ENCODE measurements around the gene CA5A. TPM values are rescaled to one million over a fixed set of nuclear protein-coding genes. Genes with fewer than 3 reads are reported as not detected.

The CA5A gene
- total and polyA plus RNA-seq, 2 of the 4 experiments (the other 2 are of a cell fraction) = not detected

DNA sequence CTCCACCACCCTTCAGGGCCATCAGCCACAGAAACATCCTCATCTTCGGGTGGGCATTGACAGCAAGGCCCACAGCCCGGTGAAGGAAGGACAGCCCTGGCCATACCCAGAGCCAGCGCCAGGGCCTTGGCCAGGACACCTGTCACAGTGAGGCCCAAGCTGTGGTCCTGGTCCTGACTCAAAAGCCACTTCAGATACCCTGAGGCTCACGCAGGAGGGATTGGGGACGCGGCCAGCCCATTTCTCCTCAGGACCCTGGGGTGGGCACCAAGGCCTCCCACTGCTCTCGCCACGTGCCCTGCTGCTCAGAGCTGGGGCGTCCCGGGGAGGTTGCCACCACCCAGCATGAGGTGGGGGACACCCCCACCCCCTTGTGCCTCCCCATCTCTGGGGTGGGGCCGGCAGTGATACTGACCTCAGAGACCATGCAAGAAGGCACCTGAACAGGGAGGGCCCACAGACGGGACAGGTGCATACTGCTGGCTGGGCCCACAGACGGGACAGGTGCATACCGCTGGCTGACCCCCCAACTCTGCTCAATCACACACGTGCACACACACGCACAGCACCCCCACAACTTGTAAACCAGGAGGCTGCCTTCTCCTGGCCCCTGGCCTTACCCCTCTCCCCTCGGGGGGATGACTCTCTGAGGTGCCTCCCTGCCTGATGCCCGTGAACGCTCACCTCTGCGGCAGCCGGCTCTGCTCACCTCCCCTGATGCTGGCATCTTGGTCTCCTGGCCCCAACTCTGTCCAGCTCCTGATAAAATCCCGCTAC, 81.2 kb downstream of the CA5A start:
- Histone ChIP-seq H3K23ac (ENCODE audit: low read depth, low read length) (no peak overlapping the region), H4K20me1 (ENCODE audit: insufficient read depth, low read length) (peaks cover 68% of the 10 kb centered on the region), H3K4me1 (ENCODE audit: control insufficient read depth, insufficient read depth, low read length) (peaks cover 22% of the 10 kb centered on the region), H3K4ac (ENCODE audit: low read depth, low read length) (peak overlapping the region; percentile 46), H3K9me1 (ENCODE audit: insufficient read depth, low read length) (peaks cover 13% of the 10 kb centered on the region), H4K8ac (ENCODE audit: low read depth in 2 of 2, low read length in 2 of 2) (no peak overlapping the region), H3K56ac (ENCODE audit: extremely low read depth, insufficient read depth, low read length) (no peak overlapping the region), H3K9ac (ENCODE audit: low read depth, low read length) (no peak overlapping the region), H2BK15ac (ENCODE audit: low read depth, low read length) (no peak overlapping the region), H3K4me3 (ENCODE audit: insufficient read depth, low read depth, low read length) (no peak overlapping the region), H2AK5ac (ENCODE audit: low read depth, low read length) (peak overlapping the region; percentile 74; the same call in 1 of the 2 replicates), H2AK9ac (replicated peaks; ENCODE audit: low read depth, low read length, poor library complexity) (peak overlapping the region; percentile 58), H3K27ac (ENCODE audit: insufficient read depth, low read length) (no peak overlapping the region), H3K27me3 (ENCODE audit: control insufficient read depth, insufficient read depth, low read length) (no peaks in the 10 kb centered on the region), H2BK5ac (ENCODE audit: low read depth, low read length, poor library complexity, severe bottlenecking) (no peak overlapping the region), H3K4me2 (ENCODE audit: low read depth, low read length) (no peak overlapping the region), H4K5ac (ENCODE audit: low read depth, low read length) (no peak overlapping the region), H3K9me3 (ENCODE audit: control insufficient read depth, insufficient read depth, low read length) (no peaks in the 10 kb centered on the region), H2BK20ac (ENCODE audit: low read depth, low read length) (no peak overlapping the region), H4K91ac (ENCODE audit: insufficient read depth, low read depth, low read length) (no peak overlapping the region), H3K14ac (replicated peaks; ENCODE audit: low read depth, low read length) (no peak overlapping the region), H3K79me1 (ENCODE audit: low read depth in 1 of 2, low read length in 2 of 2) (peaks cover 32 to 80% of the 10 kb centered on the region in 2 experiments; a peak in 3 of 4 replicates), H3K18ac (ENCODE audit: low read depth, low read length) (no peak overlapping the region), H3K36me3 (ENCODE audit: control insufficient read depth, insufficient read depth, low read length) (peaks cover 19% of the 10 kb centered on the region), H2BK120ac (ENCODE audit: low read depth, low read length) (no peak overlapping the region), H2AFZ (replicated peaks; ENCODE audit: low read length, poor library complexity) (no peak overlapping the region)
- POLR2A ChIA-PET (ENCODE audit: unreplicated experiment) = no interaction called here
- TF ChIP-seq BHLHE40 (IDR thresholded peaks at IDR 0.05; ENCODE audit: low read depth, low read length) (no peak), RAD21 (IDR thresholded peaks at IDR 0.05; ENCODE audit: low read length) (no peak), SMC3 (IDR thresholded peaks at IDR 0.05; ENCODE audit: low read depth, low read length) (no peak), MXI1 (IDR thresholded peaks at IDR 0.05; ENCODE audit: borderline replicate concordance, low read depth, low read length) (no peak), MAZ (IDR thresholded peaks at IDR 0.05; ENCODE audit: borderline replicate concordance, low read depth, low read length) (no peak), RFX5 (IDR thresholded peaks at IDR 0.05; ENCODE audit: low read depth, low read length) (no peak), CEBPB (IDR thresholded peaks at IDR 0.05; ENCODE audit: low read depth, low read length) (no peak), CHD1 (IDR thresholded peaks at IDR 0.05; ENCODE audit: low read depth, low read length) (no peak), NFE2L2 (IDR thresholded peaks at IDR 0.05; ENCODE audit: low read depth, low read length) (no peak), MAFK (IDR thresholded peaks at IDR 0.05; ENCODE audit: low read depth, low read length) (no peak)
- TF ChIP-seq, protein P1, sequence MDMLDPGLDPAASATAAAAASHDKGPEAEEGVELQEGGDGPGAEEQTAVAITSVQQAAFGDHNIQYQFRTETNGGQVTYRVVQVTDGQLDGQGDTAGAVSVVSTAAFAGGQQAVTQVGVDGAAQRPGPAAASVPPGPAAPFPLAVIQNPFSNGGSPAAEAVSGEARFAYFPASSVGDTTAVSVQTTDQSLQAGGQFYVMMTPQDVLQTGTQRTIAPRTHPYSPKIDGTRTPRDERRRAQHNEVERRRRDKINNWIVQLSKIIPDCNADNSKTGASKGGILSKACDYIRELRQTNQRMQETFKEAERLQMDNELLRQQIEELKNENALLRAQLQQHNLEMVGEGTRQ (IDR thresholded peaks at IDR 0.05; ENCODE audit: low read depth, low read length) = no peak
- TF ChIP-seq, protein P2, sequence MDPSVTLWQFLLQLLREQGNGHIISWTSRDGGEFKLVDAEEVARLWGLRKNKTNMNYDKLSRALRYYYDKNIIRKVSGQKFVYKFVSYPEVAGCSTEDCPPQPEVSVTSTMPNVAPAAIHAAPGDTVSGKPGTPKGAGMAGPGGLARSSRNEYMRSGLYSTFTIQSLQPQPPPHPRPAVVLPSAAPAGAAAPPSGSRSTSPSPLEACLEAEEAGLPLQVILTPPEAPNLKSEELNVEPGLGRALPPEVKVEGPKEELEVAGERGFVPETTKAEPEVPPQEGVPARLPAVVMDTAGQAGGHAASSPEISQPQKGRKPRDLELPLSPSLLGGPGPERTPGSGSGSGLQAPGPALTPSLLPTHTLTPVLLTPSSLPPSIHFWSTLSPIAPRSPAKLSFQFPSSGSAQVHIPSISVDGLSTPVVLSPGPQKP (IDR thresholded peaks at IDR 0.05; ENCODE audit: borderline replicate concordance, low read depth, low read length) = no peak
- TF ChIP-seq, protein P3, sequence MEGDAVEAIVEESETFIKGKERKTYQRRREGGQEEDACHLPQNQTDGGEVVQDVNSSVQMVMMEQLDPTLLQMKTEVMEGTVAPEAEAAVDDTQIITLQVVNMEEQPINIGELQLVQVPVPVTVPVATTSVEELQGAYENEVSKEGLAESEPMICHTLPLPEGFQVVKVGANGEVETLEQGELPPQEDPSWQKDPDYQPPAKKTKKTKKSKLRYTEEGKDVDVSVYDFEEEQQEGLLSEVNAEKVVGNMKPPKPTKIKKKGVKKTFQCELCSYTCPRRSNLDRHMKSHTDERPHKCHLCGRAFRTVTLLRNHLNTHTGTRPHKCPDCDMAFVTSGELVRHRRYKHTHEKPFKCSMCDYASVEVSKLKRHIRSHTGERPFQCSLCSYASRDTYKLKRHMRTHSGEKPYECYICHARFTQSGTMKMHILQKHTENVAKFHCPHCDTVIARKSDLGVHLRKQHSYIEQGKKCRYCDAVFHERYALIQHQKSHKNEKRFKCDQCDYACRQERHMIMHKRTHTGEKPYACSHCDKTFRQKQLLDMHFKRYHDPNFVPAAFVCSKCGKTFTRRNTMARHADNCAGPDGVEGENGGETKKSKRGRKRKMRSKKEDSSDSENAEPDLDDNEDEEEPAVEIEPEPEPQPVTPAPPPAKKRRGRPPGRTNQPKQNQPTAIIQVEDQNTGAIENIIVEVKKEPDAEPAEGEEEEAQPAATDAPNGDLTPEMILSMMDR (conservative IDR thresholded peaks at IDR 0.05; ENCODE audit: low read depth, low read length) = no peak
- ATAC-seq (ENCODE audit: low read depth) = no peak
- intact Hi-C loops (cut with micrococcal nuclease) = loop anchor here (5.0 kb wide), 1 partner anchor 78 kb away; no protein-coding TSS in a partner anchor
- BruUV-seq (replicated peaks) = no TSS peak
- dilution Hi-C loops (cut with HindIII; ENCODE audit: low sequenced_read_pairs, unreplicated experiment) = no loop called here
- CTCF ChIA-PET = no interaction called here
- no peak for DNase-seq
- in situ Hi-C loops (cut with MboI; ENCODE audit: low sequenced_read_pairs) = no loop called here
- 83% methylated on average over 8 of the region's 22 CpGs; no CpG with 5 or more reads in 1 of the 2 experiments for WGBS, 2 experiments (ENCODE audit: extremely low coverage in 2 of 2, insufficient read length in 1 of 2)

Measured in IMR-90 (cell line).